ENCODE data around the gene RNF168. TPM values are rescaled to one million over a fixed set of nuclear protein-coding genes. Genes with fewer than 3 reads are reported as not detected.
"Not testable (repeated sequence)": the region's sequence is repeated elsewhere in the genome, so short reads cannot be mapped to it uniquely, and the experiment has no call there.

Gene RNF168, protein sequence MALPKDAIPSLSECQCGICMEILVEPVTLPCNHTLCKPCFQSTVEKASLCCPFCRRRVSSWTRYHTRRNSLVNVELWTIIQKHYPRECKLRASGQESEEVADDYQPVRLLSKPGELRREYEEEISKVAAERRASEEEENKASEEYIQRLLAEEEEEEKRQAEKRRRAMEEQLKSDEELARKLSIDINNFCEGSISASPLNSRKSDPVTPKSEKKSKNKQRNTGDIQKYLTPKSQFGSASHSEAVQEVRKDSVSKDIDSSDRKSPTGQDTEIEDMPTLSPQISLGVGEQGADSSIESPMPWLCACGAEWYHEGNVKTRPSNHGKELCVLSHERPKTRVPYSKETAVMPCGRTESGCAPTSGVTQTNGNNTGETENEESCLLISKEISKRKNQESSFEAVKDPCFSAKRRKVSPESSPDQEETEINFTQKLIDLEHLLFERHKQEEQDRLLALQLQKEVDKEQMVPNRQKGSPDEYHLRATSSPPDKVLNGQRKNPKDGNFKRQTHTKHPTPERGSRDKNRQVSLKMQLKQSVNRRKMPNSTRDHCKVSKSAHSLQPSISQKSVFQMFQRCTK
- 18.2 TPM for polyA plus RNA-seq (2012; ENCODE audit: low read depth, missing spikeins)

DNA sequence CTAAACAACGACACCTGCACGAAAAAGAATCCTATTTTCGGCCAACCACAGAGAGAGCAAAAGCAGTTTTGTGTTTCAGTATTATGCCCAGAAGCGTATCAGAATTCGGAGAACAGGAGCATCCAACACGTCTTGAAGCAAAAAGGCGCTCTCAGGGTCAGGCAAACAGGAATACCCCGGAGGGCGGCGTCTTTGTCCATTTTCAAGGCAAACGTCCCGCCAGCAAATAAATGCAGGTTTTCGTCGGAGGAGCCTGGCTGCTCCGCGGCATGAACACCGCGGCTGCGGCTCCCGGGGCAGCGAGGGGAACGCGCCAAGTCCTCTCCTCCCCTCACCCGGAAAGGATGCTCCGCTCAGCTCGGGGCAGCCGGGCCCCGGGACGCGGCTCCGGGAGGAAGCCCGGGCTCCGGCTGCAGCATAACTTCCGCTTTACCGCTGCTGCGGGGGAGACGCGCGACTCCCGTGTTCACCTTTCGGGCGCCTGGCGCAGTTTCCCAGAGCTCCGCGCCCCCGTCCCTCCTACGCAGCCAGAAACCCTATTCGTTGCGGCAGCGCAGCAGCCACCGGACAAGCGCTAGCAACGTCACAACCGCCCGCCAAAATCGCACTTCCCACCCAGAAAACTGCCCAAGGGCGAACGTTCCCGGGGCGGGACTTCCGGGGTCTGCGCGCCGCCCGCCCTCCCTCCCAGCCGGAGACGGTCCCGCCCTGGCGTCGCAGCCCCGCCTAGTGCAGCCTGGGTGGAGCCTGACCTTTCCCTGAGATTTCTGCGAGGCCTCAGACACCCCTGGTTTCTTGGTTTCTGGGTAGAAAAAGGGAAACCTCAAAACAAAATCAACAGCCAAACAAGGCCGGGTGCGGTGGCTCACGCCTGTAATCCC, at the start of gene RNF168:
Gene RNF168, minus strand, starts transcription at position 573 of the 881 bp plus-strand sequence. CDS start 595 bp downstream, outside the sequence.
- peak; percentile 88 for TF ChIP-seq POLR2AphosphoS5 (IDR thresholded peaks at IDR 0.05; ENCODE audit: low read depth, low read length)
- peak; percentile 62 for TF ChIP-seq SPI1 (IDR thresholded peaks at IDR 0.05; ENCODE audit: low read depth, low read length)
- peak; percentile 56; the same call in 1 of the 2 replicates for TF ChIP-seq POU2F2 (IDR thresholded peaks at IDR 0.05; ENCODE audit: low read depth, low read length)
- TF ChIP-seq TAF1 (IDR thresholded peaks at IDR 0.05; ENCODE audit: low read depth, low read length) = peak; percentile 85
- peak; percentile 1 for TF ChIP-seq PAX5 (IDR thresholded peaks at IDR 0.05; ENCODE audit: insufficient read depth, low read length, severe bottlenecking)
- TF ChIP-seq POLR2A (IDR thresholded peaks at IDR 0.05; ENCODE audit: low read depth, low read length) = peak; percentile 86
- DNase-seq (ENCODE audit: insufficient read length, low spot score) (peak; percentile 89), FAIRE-seq (peak; percentile 89)

DNA sequence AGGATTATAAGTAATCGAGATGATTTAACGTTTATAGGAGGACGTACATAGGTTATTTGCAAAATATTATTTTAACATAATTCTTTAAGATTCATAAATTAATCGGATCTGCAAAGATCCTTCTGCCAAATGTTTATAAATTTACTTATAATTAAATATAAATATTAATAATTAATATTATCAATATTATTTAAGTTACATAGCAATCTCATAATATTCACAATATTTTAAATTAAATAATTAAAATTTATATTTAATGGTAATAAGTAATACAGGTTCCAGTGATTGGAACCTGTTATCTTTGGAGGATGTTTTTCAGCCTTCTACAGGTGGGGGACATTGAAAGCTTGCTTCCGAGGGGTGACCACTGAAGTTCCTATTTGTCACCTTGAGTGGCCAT, 48.7 kb upstream of the RNF168 start:
- TF ChIP-seq SPI1 (IDR thresholded peaks at IDR 0.05; ENCODE audit: low read depth, low read length) = no peak
- TF ChIP-seq POLR2A (IDR thresholded peaks at IDR 0.05; ENCODE audit: low read depth, low read length) = no peak
- TF ChIP-seq POU2F2 (IDR thresholded peaks at IDR 0.05; ENCODE audit: low read depth, low read length) = no peak
- no peak for TF ChIP-seq TAF1 (IDR thresholded peaks at IDR 0.05; ENCODE audit: low read depth, low read length)
- TF ChIP-seq PAX5 (IDR thresholded peaks at IDR 0.05; ENCODE audit: insufficient read depth, low read length, severe bottlenecking) = no peak
- TF ChIP-seq POLR2AphosphoS5 (IDR thresholded peaks at IDR 0.05; ENCODE audit: low read depth, low read length) = no peak
- FAIRE-seq (no peak), DNase-seq (ENCODE audit: insufficient read length, low spot score) (no peak)

DNA sequence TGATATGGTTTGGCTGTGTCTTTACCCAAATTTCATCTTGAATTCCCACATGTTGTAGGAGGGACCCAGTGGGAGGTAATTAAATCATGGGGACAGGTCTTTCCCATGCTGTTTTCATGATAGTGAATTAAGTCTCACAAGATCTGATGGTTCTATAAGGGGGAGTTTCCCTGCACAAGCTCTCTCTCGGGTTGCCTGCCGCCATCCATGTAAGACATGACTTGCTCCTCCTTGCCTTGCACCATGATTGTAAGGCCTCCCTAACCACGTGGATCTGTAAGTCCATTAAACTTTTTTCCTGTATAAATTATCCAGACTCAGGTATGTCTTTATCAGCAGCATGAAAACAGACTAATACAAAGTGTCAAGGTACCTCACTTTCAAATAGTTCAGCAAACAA, 46.6 kb upstream of the RNF168 start:
- not testable (repeated sequence) for FAIRE-seq

DNA sequence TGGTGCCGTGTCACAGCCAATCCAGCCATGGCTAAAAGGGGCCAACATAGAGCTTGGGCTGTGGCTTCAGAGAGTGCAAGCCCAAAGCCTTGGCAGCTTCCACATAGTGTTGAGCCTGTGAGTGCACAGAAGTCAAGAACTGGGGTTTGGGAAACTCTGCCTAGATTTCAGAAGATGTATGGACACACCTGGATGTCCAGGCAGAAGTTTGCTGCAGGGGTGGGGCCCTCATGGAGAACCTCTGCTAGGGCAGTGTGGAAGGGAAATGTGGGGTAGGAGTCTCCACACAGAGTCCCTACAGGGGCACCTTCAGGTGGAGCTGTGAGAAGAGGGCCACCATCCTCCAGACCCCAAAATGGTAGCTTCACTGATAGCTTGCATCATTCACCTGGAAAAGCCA, 45.7 kb upstream of the RNF168 start:
- FAIRE-seq; DNase-seq (ENCODE audit: insufficient read length, low spot score): not testable (repeated sequence)

More for the DNA sequence above, 46.6 kb upstream of the RNF168 start:
- not testable (repeated sequence) for DNase-seq (ENCODE audit: insufficient read length, low spot score)

DNA sequence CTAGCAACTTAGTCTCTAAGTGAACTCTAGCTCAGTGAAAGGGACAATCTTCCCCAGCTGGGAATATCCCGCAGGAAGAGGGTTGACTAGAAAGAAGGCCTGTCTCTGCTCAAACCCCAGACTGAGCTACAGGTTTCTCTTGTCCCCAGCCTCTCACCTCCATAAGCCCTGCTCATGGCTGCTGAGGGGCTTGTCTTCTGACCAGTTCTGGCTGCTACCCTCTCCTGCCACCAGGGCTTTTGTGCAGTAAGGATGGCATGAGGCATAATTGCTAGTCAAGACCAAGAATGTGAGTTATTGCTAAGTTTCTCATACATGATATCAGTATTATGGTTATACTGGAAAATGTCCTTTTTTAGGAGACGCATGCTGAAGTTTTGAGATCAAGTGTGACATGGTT, 43.5 kb upstream of the RNF168 start:
- DNase-seq (ENCODE audit: insufficient read length, low spot score) = no peak
- FAIRE-seq = no peak
- TF ChIP-seq POLR2A (IDR thresholded peaks at IDR 0.05; ENCODE audit: low read depth, low read length) = no peak
- TF ChIP-seq SPI1 (IDR thresholded peaks at IDR 0.05; ENCODE audit: low read depth, low read length) = no peak

DNA sequence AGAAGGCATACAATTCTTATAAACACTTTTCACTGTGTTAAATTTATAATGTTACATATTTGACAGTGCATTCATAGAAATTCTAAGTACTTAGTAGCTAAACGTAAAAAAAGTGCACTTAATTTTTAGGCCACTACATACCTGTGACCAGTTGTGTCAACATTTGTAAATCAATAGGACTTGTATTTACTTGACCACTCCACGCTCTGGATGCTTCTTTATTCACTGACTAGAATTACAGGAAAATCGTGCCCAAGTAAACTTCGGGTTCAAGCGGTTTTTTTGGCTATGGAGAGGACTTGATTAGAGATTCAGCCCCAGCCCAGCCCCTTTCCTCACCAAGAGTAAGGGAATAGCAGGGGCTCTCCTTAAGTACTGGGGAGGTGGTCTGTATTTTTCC, 43.0 kb upstream of the RNF168 start:
- DNase-seq (ENCODE audit: insufficient read length, low spot score) (no peak), FAIRE-seq (no peak)
- TF ChIP-seq POU2F2 (IDR thresholded peaks at IDR 0.05; ENCODE audit: low read depth, low read length) = no peak
- no peak for TF ChIP-seq TAF1 (IDR thresholded peaks at IDR 0.05; ENCODE audit: low read depth, low read length)
- TF ChIP-seq POLR2AphosphoS5 (IDR thresholded peaks at IDR 0.05; ENCODE audit: low read depth, low read length) = no peak
- no peak for TF ChIP-seq SPI1 (IDR thresholded peaks at IDR 0.05; ENCODE audit: low read depth, low read length)
- no peak for TF ChIP-seq POLR2A (IDR thresholded peaks at IDR 0.05; ENCODE audit: low read depth, low read length)
- no peak for TF ChIP-seq PAX5 (IDR thresholded peaks at IDR 0.05; ENCODE audit: insufficient read depth, low read length, severe bottlenecking)

DNA sequence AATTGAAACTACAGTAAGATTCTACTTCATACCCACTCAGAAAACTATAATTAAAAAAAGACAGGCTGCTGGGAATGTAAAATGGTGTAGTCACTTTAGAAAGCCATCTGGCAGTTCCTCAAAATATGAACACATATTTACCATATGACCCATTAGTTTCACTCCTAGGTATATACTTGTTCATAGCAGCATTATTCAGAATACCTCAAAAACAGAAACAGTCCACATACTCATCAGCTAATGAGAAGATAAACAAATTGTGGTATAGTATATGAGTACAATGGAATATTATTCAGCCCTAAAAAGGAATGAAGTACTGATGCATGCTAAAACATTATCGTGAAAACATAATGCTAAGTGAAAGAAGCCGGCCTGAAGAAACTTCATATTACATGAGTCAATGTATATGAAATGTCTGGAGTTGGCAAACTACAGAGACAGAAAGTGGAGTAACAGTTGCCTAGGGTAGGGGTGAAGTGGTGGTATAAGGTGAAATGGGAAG, 41.0 kb upstream of the RNF168 start:
- FAIRE-seq (no peak), DNase-seq (ENCODE audit: insufficient read length, low spot score) (no peak)
- no peak for TF ChIP-seq PAX5 (IDR thresholded peaks at IDR 0.05; ENCODE audit: insufficient read depth, low read length, severe bottlenecking)
- 0 out of 2 replicates have a peak, but pooled peaks have one; percentile 14 for TF ChIP-seq SPI1 (IDR thresholded peaks at IDR 0.05; ENCODE audit: low read depth, low read length)

GRCh38 chr3:196541684-196542445, 38.3 kb upstream of the RNF168 start:
- no peak for FAIRE-seq
- no peak for TF ChIP-seq PAX5 (IDR thresholded peaks at IDR 0.05; ENCODE audit: insufficient read depth, low read length, severe bottlenecking)
- TF ChIP-seq POLR2AphosphoS5 (IDR thresholded peaks at IDR 0.05; ENCODE audit: low read depth, low read length) = no peak
- TF ChIP-seq POLR2A (IDR thresholded peaks at IDR 0.05; ENCODE audit: low read depth, low read length) = no peak
- TF ChIP-seq SPI1 (IDR thresholded peaks at IDR 0.05; ENCODE audit: low read depth, low read length) = no peak
- TF ChIP-seq TAF1 (IDR thresholded peaks at IDR 0.05; ENCODE audit: low read depth, low read length) = no peak
- TF ChIP-seq POU2F2 (IDR thresholded peaks at IDR 0.05; ENCODE audit: low read depth, low read length) = no peak
- DNase-seq (ENCODE audit: insufficient read length, low spot score) = no peak

DNA sequence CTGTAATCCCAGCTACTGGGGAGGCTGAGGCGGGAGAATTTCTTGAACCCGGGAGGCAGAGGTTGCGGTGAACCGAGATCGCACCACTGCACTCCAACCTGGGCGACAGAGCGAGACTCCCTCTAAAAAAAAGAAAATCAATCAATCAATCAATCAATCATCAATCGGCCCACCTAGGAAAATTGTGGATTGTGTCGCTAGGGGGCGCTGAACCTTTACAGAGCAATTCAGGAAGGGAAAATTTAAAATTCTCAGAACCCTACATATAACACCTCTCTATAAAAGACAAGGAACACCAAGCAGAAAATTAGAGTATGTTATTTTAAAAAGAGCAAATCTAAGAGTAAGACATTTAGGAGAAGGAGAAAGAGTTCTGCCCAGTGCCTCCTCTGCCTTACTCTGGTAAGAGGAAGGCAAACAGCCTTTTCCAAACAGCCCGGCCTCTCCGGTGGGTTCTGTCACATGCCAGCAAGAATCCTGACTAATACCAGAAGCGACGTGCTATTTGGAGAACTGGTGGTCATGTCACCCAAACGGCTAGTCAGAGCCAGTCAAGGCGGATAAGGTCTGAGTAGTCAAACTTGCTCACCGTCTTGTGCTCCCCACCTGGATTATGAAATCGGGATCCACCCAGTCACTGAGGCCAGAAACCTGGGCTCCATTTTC, 33.9 kb upstream of the RNF168 start:
- no peak for DNase-seq (ENCODE audit: insufficient read length, low spot score)
- FAIRE-seq = no peak
- TF ChIP-seq POLR2AphosphoS5 (IDR thresholded peaks at IDR 0.05; ENCODE audit: low read depth, low read length) (no peak), TAF1 (IDR thresholded peaks at IDR 0.05; ENCODE audit: low read depth, low read length) (no peak), POU2F2 (IDR thresholded peaks at IDR 0.05; ENCODE audit: low read depth, low read length) (no peak), SPI1 (IDR thresholded peaks at IDR 0.05; ENCODE audit: low read depth, low read length) (no peak), PAX5 (IDR thresholded peaks at IDR 0.05; ENCODE audit: insufficient read depth, low read length, severe bottlenecking) (no peak), POLR2A (IDR thresholded peaks at IDR 0.05; ENCODE audit: low read depth, low read length) (no peak)
